ENCODE measurements around the gene LRRC4B.

- no peak for TF ChIP-seq CTCF (conservative IDR thresholded peaks at IDR 0.05 in 1 of 2, IDR thresholded peaks at IDR 0.05 in 1 of 2; ENCODE audit: low read depth in 1 of 2, low read length in 2 of 2)
- TF ChIP-seq EZH2 (IDR thresholded peaks at IDR 0.05; ENCODE audit: low read length, missing control alignments) = no peak
These were observed 69.8 kb downstream of the LRRC4B start for GRCh38 chr19:50498219-50499056.

All from fibroblast of lung (primary cell).